ENCODE measurements around the gene DMRT3. TPM values are rescaled to one million over a fixed set of nuclear protein-coding genes. Genes with fewer than 3 reads are reported as not detected.

Gene DMRT3
- total RNA-seq, 1 experiment from 2014 or later: not detected

DNA sequence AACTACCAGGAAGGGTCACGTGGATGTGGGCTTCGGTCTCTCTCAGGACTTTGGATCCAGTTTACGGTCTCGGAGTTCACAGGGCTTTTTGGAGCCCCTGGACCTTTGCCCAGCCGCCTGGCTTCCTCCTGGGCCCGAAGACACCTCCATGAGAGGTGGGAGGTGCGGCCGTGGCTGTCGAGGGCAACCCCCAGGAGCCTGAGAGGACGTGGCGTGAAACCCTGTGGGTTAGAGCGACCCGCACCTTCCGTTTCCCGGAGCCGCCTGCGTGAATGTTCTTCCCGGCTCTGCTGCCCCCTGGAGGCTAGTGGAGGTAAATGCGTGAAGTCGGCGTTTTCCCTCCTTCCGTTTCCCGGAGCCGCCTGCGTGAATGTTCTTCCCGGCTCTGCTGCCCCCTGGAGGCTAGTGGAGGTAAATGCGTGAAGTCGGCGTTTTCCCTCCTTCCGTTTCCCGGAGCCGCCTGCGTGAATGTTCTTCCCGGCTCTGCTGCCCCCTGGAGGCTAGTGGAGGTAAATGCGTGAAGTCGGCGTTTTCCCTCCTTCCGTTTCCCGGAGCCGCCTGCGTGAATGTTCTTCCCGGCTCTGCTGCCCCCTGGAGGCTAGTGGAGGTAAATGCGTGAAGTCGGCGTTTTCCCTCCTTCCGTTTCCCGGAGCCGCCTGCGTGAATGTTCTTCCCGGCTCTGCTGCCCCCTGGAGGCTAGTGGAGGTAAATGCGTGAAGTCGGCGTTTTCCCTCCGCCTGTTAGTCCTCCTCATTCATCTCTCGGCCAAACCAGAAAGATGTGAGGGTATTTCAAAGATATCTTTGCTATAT, 22.1 kb downstream of the DMRT3 start:
- DNase-seq (ENCODE audit: low read depth): peak; percentile 20

DNA sequence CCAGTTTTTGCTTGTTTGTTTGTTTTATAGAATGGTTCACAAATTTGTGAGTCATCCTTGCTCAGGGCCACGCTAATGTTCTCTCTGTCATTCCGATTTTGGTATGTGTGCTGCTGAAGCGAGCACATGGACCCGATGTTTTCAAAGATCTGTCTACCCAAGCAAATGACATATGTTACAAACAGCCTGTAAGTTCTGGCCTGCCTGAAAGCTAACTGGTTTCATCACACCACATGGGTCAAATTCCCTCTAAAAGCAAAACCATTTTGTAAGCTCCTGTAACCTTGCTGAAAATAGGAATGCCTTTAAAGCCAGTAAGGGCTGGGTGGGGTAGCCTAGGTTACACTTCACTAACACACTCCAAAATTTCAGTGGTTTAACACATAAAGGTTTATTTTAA, 25.4 kb downstream of the DMRT3 start:
- DNase-seq (ENCODE audit: low read depth): peak; percentile 44

DNA sequence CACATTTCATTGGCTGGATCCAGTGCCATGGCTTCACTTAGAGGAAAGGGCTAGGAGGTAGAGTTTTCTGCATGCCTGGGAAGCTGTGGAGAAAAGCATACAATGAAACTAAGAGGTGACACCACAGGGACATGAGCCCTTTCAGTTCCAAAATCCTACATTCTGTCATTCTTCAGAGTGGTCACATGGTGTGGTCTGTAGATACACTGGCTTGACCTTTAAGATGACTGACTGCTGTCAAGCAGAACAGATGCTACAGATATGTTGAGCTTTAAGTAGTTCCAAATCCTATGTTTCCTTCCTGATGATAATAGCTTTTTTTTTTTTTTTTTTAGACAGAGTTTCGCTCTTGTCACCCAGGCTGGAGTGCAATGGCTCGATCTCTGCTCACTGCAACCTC, 26.2 kb downstream of the DMRT3 start:
- DNase-seq (ENCODE audit: low read depth): no peak

DNA sequence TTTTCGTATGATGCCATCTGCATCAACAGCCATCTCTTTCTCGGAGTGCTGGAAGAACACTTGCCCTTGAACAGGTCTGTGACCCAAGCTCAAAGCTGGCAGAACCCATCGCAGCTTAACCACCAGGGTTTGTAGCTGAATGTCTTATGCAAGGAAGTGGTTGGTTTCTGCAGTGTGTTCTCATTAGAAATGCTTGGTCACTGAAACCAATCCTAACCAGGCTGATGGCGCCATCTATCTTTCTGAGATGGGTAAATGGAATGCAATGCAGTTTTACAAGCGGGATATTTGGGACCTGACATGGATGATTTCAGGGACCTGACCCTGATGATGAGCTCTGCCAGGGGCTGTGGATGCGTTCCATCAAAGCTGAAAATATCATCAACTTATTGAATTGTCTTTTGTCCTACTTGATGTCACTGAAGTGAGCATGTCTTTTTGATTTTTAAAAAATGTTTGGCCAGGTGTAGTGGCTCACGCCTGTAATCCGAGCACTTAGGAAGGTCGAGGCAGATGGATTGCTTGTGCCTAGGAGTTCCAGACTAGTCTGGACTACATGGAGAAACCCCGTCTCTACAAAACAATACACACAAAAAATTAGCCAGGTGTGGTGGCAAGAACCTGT, 28.7 kb downstream of the DMRT3 start:
- peak; percentile 72 for DNase-seq (ENCODE audit: low read depth)

DNA sequence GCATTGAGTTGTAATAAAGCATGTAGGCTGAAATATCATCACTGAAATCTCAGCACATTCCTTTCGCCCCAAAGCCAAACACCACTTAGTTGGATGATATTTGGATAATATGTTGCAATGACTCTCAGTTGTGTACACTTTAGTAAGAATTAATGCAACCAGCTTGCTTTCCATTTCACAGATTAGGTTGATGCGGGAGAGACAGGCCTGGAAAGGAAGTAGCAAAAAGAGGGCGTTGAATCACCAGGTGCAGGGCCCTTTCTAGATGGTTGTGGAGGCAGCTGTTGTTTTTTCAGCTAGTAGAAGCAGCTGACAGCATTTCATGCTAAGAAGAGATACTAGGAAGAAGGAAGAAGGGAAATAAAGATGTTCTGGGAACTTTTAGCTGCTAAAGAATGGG, 30.9 kb downstream of the DMRT3 start:
- no peak for DNase-seq (ENCODE audit: low read depth)

DNA sequence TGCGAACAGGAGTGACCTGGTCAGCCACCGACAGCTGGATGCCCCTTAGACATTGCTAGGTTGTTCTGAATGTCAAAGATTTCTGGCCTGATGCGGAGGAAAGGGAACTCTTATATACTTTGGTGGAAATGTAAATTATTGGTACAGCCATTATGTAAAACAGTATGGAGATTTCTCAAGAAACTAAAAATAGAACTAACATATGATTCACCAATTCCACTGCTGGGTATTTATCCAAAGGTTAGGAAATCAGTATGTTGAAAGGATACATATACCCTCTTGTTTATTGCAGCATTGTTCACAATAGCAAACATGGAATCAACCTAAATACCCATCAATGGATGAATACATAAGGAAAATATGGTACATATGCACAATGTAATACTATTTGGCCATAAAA, 31.8 kb downstream of the DMRT3 start:
- DNase-seq (ENCODE audit: low read depth): no peak

DNA sequence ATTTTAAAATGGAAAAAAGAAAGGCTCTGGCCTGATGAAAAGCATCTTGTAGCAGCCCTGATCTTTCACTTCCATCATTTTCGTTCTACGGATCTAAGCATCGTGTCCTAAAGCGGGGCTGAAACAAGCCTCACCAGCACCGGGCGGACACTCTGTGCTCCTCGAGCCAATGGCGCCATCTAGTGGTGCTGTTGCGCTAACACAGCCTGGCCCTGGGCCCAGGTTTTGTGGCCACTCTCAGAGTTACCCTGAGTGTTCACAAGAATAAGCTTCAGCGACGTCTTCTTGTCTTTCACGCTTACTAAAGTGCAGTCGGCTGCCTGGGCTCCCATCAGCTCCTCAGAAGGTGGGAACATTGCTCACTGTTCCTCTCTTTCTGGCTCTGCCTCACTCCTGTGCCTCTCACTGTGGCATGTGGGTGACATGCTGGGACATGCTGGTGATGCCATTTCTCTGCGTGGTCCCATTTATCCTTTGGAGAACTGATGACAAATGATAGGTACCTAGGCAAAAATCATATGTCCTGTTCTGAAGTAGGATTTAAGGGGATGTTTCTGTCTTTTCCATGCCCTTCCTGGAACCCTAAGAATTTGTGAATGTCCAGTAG, 32.7 kb downstream of the DMRT3 start:
- DNase-seq (ENCODE audit: low read depth): peak; percentile 82

DNA sequence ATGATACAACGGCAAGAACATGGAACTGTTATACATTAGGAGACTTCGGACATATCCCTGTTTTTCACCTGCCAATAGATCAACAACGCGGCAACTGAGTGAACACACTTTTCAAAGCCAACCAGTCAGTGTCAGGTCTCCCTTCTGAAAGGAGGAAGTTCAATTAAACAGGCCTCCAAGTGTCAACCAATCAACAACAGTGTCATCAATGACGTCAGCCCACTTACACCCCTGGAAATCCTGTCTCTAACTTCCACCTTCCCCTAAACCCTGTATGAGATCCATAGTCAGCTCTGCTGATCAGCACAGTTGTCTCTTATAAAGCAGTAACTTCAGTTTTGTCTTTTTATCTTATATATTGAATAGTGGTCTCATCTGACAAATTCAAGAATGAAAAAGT, 36.6 kb downstream of the DMRT3 start:
- DNase-seq (ENCODE audit: low read depth): no peak

DNA sequence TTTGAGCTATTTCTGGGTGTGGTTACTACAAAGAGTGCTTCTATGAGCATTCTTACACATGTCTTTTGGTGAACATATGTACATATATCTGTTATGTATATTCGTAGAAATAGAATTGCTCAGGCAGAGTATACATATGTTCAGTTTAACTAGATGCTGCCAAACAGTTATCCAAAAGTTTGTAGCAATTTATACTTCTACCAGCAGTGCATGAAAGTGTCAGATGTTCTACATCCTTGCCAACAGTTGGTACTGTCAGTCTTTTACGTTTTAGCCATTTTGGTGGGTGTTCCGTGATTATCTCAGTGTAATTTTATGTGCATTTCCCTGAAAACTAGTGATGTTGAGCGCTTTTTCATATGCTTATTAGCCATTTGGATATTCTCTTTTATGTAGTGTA, 37.8 kb downstream of the DMRT3 start:
- DNase-seq (ENCODE audit: low read depth): no peak

DNA sequence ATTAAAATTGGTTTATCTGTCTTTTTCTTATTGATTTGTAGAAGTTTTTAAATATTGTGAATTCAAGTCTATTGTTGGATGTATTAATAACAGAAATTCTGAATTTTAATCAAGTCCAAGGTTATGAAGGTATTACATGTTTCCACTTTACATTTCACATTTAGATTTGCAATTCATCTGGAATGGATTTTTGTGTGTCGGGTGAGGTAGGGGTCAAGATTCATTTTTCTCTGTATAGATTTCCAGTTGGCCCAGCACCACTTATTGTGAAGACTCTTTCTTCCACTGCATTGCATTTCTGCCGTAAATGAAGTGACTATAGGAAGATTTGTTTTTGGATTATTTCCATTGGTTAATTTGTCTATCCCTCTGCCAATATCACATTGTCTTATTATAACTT, 38.2 kb downstream of the DMRT3 start:
- DNase-seq (ENCODE audit: low read depth): no peak

DNA sequence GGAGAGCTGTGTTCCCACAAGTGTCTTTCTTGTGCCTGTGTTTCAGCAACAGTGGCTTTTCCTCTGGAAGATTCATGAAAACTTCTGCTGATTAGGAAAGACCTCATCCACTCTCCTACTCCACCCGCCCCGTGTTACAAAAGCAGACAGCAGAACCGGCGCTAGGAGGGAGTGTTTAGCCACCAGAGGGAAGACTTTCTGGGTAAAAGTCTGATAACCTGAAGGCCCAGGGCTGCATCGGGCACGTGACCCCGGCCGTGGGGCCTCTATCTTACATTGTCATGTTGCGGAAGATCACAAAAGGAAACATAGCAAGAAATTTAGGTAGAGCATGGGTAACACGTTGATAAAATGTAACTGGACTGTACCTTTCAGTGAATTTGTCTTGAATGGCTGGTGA, 41.7 kb downstream of the DMRT3 start:
- DNase-seq (ENCODE audit: low read depth): peak; percentile 26

DNA sequence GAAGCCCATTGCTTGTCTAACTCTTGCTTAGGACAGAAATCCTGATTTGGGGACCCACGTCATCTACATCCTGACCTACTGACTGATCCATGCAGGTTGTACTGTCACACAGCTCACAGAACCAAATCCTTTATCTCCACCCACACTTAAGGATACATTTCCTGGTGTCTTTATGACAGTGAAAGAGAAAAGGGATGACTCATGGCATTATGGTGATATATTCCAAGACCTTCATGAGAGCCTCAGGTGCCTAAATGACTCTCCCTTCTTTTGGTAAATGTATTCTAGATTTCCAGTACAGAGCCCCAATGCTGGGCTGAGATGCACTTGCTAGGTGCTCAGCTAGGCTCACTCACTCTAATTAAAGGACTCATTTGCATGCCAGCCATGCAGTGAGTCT, 47.7 kb downstream of the DMRT3 start:
- no peak for DNase-seq (ENCODE audit: low read depth)

DNA sequence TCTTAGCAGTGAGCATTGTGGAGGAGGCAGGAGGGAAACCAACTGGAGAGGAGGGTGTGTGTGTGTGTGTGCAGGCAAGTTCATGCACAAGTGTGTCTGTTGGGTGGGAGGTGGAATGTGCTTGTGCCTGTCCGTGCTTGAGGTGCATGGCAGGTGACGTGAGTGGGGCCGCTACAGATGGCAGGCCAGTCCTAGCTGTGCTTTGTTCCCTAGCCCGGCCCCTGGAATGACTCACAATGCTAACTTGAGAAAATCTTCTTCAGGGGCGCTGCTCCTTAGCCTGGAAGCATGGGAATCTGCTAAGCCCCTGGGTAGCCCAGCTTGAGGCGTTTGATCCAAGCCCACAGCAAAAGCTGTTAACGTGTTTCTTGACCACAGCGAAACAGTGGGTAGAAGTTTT, 48.7 kb downstream of the DMRT3 start:
- DNase-seq (ENCODE audit: low read depth): no peak

DNA sequence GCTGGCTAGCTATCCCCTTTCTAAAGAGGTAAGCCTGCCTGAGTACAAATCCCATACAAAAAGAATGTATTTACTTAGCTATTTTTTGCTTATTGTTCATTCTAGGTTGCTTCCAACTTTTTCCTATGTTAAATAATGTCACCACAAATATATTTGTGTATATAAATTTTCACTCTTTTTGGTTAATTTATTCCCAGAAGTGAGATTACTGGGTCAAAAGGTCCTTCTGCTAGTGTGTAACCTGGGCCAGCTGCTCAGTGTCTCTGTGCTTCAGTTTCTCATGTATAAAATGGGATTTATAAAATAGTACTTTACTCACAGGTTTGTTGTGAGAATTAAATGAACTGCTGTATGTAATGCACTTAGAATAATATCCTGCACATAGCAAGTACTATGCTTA, 49.8 kb downstream of the DMRT3 start:
- no peak for DNase-seq (ENCODE audit: low read depth)

DNA sequence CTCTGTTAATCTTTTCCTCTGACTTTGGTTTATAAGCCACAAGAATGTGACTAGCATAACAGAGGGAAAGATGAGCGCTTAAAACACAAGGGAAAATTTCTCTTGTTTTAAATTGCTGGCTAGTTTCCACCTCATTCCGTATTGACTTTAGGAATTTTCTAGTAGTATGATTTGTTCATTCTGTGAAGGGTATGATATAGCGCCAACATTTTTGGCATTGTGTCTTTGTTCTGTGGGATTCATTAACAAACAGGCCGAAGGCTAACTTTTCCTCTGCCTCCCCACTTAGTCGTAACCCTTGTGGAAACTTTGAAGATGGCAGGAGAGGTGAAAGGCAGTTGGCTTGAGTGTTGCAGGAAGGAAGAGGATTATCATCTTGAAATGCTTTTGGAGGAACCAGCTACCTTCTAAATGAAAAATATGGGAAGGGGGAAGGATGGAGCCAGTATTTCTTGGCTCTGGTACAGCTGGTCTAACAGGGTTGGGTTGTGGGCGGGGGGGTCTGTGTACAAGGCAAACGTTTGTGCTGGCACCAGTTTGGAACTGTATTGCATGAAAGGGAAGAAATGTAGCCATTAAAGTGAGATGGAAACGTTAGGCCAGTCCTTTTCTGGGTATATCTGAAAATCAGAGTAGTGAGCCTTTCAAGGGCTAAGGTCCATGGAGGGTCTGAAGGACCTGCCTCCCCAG, 52.2 kb downstream of the DMRT3 start:
- no peak for DNase-seq (ENCODE audit: low read depth)

DNA sequence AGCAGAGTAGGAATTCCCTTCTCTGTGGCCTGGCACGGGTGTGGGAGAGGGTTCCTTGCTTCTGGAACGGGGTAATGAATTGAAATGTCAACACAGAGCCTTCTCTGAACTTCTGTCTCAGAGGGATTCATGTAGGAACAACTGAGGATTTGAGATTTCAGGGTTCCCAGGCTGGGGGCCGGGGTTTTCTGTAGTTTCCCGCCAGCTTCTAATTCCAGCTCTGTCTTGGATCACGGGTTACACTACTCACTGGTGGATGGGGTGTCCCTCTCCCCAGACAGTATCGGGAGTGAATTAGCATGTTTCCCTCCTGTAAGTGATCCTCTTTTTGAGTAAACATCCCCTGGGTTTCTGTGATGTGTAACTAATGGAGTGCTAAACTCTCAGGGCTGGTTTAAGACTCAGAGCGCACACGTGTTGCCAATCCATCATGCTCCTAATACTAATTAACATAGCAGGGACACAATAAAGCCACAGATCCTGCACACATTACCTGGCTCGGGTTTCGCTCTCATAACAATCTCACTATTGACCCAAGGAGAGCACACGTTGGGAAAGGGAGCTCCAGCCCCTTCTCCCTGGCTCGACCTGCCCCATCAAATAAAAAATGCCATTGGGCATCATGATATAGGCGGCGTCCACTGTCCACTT, 55.6 kb downstream of the DMRT3 start:
- DNase-seq (ENCODE audit: low read depth): no peak

DNA sequence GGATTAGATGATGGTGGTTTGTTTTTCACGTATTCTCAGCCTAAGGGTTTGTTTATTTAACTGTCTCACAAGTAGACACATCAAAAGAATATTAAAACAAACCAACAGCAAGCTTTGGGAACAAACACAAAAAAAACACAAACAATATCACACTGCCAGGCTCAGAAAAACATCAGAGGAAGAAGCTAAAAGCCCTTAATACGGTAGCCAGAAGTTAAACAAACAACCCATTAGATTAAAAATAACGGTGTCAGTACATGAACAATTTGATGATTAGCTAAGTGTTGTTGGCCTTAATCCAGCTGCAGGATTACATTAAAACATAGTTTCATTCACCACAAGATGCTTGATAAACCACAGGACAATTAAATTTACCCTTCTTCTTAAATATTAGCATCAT, 57.8 kb downstream of the DMRT3 start:
- no peak for DNase-seq (ENCODE audit: low read depth)

DNA sequence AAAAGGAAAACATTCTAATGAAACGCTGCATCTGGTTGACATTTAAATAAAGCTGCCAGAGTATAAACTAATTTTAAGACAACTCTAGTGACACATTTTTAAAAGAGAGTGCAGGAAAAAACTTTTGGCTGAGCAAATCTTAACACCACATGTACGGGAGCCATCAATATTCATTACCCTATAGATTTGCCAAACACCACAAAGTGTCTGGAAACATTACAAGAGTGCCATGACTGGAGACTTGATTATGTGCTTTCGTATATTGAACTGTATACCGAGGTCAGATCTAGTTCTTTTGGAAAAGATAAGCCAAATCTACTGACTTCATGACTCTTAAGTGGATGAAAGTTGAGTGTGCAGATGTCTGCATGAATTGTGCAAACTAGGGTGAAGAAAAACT, 63.1 kb downstream of the DMRT3 start:
- no peak for DNase-seq (ENCODE audit: low read depth)
